Nephron (organoid): Measurements from ENCODE around the gene KCNS3.
"Not testable (repeated sequence)": the region's sequence is repeated elsewhere in the genome, so short reads cannot be mapped to it uniquely, and the experiment has no call there.

ENCODE experiments used
- H3K27ac Mint-ChIP-seq, 3 experiments: 2 replicates each; pipeline ENCODE4 v1.8.0; 2020; ENCODE audit warnings: mixed read lengths in 3 of 3, mild to moderate bottlenecking in 2 of 3, moderate library complexity in 1 of 3
- H3K27me3 Mint-ChIP-seq: 2 replicates; pipeline ENCODE4 v1.8.0; 2021; ENCODE audit warnings: low read depth, mild to moderate bottlenecking, moderate library complexity, mixed read lengths
- H3K36me3 Mint-ChIP-seq: 2 replicates; pipeline ENCODE4 v1.8.0; 2020; ENCODE audit warnings: low read depth, mixed read lengths
- H3K4me1 Mint-ChIP-seq: 2 replicates; pipeline ENCODE4 v1.8.0; 2020; ENCODE audit warnings: mixed read lengths
- H3K4me3 Mint-ChIP-seq, 3 experiments: 2 replicates each; pipeline ENCODE4 v1.8.0; 2020; ENCODE audit warnings: mild to moderate bottlenecking in 3 of 3, mixed read lengths in 3 of 3, moderate library complexity in 2 of 3
- H3K9me3 Mint-ChIP-seq: 2 replicates; pipeline ENCODE4 v1.8.0; 2020; ENCODE audit warnings: mixed read lengths
- CTCF ChIP-seq, 3 experiments: fragments of 200-600 bp; sonication (generic); IDR thresholded peaks; one replicate each; pipeline ENCODE4 v1.5.0; 2021; ENCODE audit warnings: antibody characterized with exemption in 3 of 3; ENCODE audit not compliant: unreplicated experiment in 3 of 3

The KCNS3 gene

GRCh38 chr2:17958466-17959092 is 80.1 kb downstream of the KCNS3 start:
- H3K27ac Mint-ChIP-seq, result no peak overlapping the region

GRCh38 chr2:17959356-17959755 is 80.9 kb downstream of the KCNS3 start:
- Mint-ChIP-seq H3K4me3 (no peak overlapping the region), H3K9me3 (peaks cover 3% of the 10 kb centered on the region), H3K27ac (no peak overlapping the region), H3K4me1 (peaks cover 15% of the 10 kb centered on the region), H3K27me3 (peaks cover 11% of the 10 kb centered on the region), H3K36me3 (no peaks in the 10 kb centered on the region)
- no peak for TF ChIP-seq CTCF (IDR thresholded peaks at IDR 0.05; ENCODE audit: unreplicated experiment in 3 of 3)

More at GRCh38 chr2:17958466-17959092, 80.1 kb downstream of the KCNS3 start:
- H3K4me1 Mint-ChIP-seq, result peaks cover 15% of the 10 kb centered on the region
- H3K4me3 Mint-ChIP-seq, result no peak overlapping the region
- peaks cover 11% of the 10 kb centered on the region for H3K27me3 Mint-ChIP-seq
- peaks cover 3% of the 10 kb centered on the region for H3K9me3 Mint-ChIP-seq
- TF ChIP-seq CTCF (IDR thresholded peaks at IDR 0.05; ENCODE audit: unreplicated experiment in 3 of 3), result no peak
- H3K36me3 Mint-ChIP-seq, result no peaks in the 10 kb centered on the region

GRCh38 chr2:17959833-17960232 is 81.4 kb downstream of the KCNS3 start:
- H3K27ac Mint-ChIP-seq, result no peak overlapping the region
- peaks cover 15% of the 10 kb centered on the region for H3K4me1 Mint-ChIP-seq
- no peaks in the 10 kb centered on the region for H3K36me3 Mint-ChIP-seq
- no peak overlapping the region for H3K4me3 Mint-ChIP-seq
- H3K9me3 Mint-ChIP-seq, result peaks cover 3% of the 10 kb centered on the region
- TF ChIP-seq CTCF (IDR thresholded peaks at IDR 0.05; ENCODE audit: unreplicated experiment in 3 of 3), result no peak
- peaks cover 11% of the 10 kb centered on the region for H3K27me3 Mint-ChIP-seq

- no peak overlapping the region for H3K27ac Mint-ChIP-seq
- no peak overlapping the region for H3K4me3 Mint-ChIP-seq
- H3K4me1 Mint-ChIP-seq, result peaks cover 15% of the 10 kb centered on the region
- TF ChIP-seq CTCF (IDR thresholded peaks at IDR 0.05; ENCODE audit: unreplicated experiment in 3 of 3), result no peak
- no peaks in the 10 kb centered on the region for H3K36me3 Mint-ChIP-seq
- H3K9me3 Mint-ChIP-seq, result peaks cover 3% of the 10 kb centered on the region
- H3K27me3 Mint-ChIP-seq, result peaks cover 11% of the 10 kb centered on the region
Measured at GRCh38 chr2:17960925-17961324, 82.5 kb downstream of the KCNS3 start.

GRCh38 chr2:17961789-17962188 is 83.3 kb downstream of the KCNS3 start:
- no peak for TF ChIP-seq CTCF (IDR thresholded peaks at IDR 0.05; ENCODE audit: unreplicated experiment in 3 of 3)
- Mint-ChIP-seq H3K27ac (no peak overlapping the region), H3K36me3 (no peaks in the 10 kb centered on the region), H3K27me3 (peaks cover 6% of the 10 kb centered on the region), H3K4me1 (peaks cover 15% of the 10 kb centered on the region), H3K4me3 (no peak overlapping the region), H3K9me3 (peaks cover 3% of the 10 kb centered on the region)

GRCh38 chr2:17962876-17963275 is 84.4 kb downstream of the KCNS3 start:
- peaks cover 15% of the 10 kb centered on the region for H3K4me1 Mint-ChIP-seq
- no peaks in the 10 kb centered on the region for H3K36me3 Mint-ChIP-seq
- H3K9me3 Mint-ChIP-seq, result peaks cover 3% of the 10 kb centered on the region
- no peak for TF ChIP-seq CTCF (IDR thresholded peaks at IDR 0.05; ENCODE audit: unreplicated experiment in 3 of 3)
- H3K4me3 Mint-ChIP-seq, result peak overlapping the region in 2 of 3 experiments; percentile 4 to 14
- peaks cover 6% of the 10 kb centered on the region for H3K27me3 Mint-ChIP-seq
- peak overlapping the region in 2 of 3 experiments; percentile 3 to 61 for H3K27ac Mint-ChIP-seq

- not testable (repeated sequence) for H3K27me3 Mint-ChIP-seq, H3K36me3 Mint-ChIP-seq, H3K4me3 Mint-ChIP-seq, H3K9me3 Mint-ChIP-seq, H3K27ac Mint-ChIP-seq
- peaks cover 15% of the 10 kb centered on the region for H3K4me1 Mint-ChIP-seq
Measured at GRCh38 chr2:17963571-17963970, 85.1 kb downstream of the KCNS3 start.
